GM23248 (cell line): ENCODE results near the gene RABL6.
"Not testable (repeated sequence)": the region's sequence is repeated elsewhere in the genome, so short reads cannot be mapped to it uniquely, and the experiment has no call there.

Source experiments
- EZH2 ChIP-seq: fragments of 200-600 bp; sonication (generic); IDR thresholded peaks from 2 replicates; pipeline ENCODE4 v1.6.1; 2018; ENCODE audit warnings: antibody characterized with exemption, mild to moderate bottlenecking; ENCODE audit not compliant: insufficient read depth, poor library complexity, severe bottlenecking
- EZH2phosphoT487 ChIP-seq: fragments of 200-600 bp; sonication (generic); IDR thresholded peaks from 2 replicates; pipeline ENCODE4 v1.6.1; 2018; ENCODE audit warnings: antibody characterized with exemption, moderate library complexity, mild to moderate bottlenecking, low read depth; ENCODE audit not compliant: insufficient read depth

DNA sequence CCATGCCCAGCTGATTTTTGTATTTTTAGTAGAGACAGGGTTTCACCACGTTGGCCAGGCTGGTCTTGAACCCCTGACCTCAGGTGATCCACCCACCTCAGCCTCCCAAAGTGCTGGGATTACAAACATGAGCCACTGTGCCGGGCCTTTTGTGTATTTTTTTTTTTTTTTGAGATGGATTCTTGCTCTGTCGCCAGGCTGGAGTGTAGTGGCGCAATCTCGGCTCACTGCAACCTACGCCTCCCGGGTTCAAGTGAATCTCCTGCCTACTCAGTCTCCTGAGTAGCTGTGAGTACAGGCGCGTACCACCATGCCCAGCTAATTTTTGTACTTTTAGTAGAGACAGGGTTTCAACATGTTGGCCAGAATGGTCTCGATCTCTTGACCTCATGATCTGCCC is 75.9 kb downstream of the RABL6 start:
- not testable (repeated sequence) for TF ChIP-seq EZH2, EZH2phosphoT487
